Activated T-cell treated with anti-CD3 and anti-CD28 coated beads for 1 hour (primary cell): ENCODE measurements around the gene PRSS38.

Experiments used
- DNase-seq: peaks from one replicate; pipeline ENCODE4 v3.0.0-alpha.2; 2020; ENCODE audit warnings: low read depth

Gene PRSS38

DNA sequence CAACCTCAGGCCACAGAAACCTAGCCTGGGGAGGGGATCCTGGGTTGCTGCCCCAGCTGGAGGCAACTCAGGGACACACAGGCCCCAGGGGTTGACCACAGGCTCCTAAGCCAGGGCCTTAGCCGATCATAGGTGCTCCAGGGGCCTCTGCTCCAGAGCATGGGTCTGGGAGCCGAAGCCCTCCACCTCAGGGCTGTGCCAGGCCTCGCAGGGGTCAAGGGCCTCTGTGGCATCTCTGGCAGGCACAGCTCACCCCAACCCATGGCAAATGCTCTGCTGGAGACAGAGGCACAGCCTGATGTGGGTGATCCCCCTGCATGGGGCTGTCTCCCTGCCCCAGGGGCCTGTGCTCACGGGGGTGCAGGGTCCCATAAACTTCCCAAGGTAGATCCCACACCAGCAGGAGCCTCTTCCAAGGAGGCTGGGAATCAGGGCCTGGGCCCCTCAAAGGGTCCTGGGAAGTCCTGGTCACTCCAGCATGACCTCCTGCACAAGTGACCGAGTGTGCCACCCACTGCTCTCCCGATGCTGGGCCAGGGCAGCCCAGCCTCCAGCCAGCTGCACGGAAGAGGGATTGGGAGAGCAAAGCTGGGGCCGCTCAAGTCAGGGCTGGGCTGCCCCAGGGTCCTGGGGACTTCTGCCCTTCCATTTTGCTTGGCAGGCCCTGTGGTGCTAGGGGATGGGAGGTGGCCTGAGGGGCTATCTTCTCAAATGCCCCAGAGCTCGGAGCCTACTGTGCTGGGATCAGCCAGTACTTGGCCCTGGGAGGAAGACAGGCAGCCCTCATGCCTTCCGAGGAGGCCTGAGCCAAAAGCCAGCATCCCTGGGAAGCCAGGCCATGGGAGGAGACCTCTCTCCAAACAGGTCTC is 22.2 kb upstream of the PRSS38 start:
- no peak for DNase-seq

DNA sequence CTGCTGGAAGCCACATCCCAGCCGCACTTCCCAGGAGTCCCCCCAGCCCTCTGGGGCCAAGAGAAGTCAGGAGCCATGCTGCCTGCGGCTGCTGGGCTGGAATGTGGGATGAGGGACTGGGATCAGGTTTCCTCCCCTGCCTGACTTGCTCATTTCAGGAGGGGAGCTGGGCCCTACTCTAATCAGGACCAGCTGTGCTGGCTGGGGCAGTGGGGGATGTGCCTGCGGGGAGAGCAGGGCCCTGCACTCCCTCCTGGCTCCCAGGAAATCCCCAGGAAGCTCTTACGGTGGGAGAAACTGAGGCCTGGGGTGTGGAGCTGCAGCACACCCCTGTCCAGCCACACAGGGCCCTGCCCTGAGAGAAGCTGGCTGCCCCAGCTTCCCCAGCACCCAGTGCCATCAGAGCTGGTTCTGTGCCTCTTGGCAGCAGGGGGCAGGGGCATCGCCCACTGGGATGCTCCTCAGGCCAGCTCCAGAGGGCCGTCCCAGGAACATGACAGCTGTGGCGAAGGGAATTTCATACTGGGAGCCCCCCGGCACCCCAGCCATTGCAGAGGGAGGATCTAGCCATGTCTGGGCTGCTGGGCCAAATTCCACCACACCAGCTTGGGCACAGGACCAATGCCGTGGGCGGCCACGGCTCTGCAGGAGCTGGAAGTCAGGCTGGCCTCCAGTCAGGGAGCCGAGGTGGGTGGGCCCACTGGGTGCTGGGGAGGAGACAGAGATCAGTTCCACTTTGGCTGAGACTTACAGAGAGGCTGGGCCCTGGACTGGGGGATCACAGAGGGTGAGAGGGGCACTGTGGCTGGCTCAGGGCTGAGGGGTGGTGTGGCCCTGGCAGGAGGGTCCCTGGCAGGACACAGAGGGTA is 21.3 kb upstream of the PRSS38 start:
- no peak for DNase-seq

DNA sequence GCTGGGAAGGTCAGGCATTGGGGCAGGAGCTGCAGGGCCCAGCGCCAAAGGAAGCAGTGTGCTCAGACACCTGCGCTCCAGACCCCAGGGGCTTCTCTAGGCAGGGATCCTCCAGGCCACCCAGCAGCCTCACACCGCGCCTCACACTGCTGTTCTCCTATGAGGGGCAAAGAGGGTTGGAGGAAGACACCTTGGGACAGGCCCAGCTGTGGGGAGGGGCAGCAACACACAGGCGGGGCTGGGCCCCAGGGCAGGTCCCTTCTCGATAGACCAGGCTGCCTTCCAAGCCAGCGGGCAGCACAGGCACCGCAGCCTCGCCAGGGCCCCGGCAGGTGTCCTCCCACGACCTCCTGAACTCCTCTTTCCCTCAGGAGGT is 20.7 kb upstream of the PRSS38 start:
- DNase-seq = no peak

DNA sequence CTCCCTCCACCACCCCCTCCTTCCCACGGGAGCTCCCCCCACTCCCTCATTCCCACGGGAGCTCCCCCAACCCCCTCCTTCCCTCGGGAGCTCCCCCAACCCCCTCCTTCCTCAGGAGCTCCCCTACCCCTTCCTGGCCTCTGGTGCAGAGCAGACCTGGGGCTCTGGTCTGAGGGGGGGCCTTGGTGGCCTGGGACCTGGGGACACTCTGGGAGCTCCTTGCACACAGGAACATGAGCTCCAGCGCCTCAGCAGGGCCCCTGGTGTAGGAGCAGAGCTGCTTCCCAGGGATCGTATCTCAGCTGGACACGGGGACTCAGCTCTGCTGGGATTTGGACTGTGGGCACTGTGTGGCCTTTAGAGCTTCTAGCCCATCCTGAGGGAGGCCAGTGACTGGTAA is 19.7 kb upstream of the PRSS38 start:
- no peak for DNase-seq

DNA sequence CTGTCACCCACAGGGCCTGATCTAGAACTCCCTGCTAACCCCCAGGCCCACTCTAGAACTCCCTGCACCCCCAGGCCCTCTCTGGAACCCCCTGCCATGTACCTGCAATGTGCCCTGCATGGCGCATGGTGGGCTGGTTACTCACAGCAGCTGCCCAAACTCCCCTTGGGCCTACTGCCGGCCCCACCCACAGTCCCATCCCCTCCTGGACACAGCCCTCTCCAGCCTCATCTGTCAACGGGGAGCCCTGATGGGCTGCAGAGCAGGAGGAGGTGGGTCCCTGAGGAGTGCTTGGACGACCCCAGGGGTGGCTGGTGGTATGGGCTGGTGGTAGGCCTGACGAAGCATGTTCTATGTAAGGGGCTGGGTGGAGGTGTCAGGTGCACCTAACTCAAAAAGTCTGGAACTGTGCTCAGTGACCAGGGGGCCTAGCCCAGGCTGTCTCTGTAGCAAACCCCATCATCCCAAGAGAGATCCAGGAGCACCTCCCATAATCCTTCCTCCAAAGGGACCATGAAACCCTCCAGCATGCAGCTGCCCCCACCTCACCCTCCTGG is 19.0 kb upstream of the PRSS38 start:
- no peak for DNase-seq

DNA sequence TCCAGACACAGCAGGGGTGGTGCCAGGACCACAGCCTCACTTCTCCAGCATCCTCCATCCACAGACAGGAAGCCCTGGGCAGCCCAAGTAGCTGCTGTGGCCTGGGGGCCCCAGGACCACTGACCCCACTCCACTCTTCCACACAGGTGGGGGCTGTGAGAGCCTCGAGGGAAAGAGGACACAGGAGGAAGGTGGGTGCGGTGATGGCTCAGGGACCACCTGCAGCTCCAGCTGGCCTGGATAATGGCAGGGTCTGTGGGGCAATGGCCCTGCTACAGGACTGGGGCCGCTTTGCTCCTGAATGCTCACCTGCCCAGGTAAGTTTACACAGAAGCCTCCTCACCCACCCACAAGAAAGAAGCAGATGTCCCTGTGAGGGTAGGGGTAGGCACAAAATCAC is 18.3 kb upstream of the PRSS38 start:
- DNase-seq = no peak

DNA sequence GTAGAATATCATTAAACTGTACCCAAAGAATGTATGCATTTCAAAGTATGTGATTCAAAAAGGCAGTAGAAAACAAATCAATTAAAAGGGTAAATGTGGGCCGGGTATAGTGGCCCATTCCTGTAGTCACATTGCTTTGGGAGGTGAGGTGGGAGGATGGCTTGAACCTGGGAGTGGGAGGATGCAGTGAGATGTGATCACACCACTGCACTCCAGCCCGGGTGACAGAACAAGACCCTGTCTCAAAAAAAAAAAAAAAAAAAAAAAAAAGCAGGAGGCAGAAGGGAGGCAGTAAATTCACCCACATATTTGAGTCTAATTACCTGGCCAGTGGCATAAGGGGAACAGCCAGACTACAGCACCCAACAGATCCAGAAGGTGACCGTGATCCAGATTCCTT is 17.9 kb upstream of the PRSS38 start:
- no peak for DNase-seq

DNA sequence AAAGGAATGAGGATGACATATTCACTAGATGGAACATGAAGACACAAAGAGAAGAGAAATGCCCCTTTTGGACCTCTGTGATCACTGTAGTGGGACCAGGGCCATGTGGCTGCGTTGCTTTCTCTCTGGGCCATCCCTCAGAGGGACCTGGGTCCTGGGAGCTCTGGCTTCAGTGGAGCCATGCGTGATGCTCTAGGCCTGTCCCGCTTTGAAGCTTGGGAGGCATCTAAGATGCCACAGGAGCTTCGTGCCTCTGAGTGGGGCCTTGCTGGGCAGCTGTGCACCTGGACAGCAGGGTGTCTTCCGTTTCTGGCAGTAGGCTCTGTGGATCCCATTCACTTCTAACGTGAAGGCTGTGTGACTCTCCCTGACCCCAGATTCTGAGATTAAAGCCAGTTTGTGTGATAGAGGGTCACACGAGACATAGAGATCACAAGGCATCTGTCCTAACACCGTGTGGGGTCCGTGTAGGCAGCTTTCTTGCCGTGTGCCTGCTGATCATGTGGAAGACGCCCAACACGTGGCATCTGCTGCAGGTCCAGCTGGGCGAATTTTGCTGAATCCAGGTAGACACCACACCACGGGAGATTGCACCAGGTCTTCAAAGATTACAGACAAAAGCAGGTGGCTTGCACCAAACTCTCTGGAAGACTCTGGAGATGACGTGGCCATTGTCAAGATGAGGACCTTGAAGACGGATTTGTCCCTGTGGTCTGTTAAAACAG is 17.2 kb upstream of the PRSS38 start:
- DNase-seq = no peak

DNA sequence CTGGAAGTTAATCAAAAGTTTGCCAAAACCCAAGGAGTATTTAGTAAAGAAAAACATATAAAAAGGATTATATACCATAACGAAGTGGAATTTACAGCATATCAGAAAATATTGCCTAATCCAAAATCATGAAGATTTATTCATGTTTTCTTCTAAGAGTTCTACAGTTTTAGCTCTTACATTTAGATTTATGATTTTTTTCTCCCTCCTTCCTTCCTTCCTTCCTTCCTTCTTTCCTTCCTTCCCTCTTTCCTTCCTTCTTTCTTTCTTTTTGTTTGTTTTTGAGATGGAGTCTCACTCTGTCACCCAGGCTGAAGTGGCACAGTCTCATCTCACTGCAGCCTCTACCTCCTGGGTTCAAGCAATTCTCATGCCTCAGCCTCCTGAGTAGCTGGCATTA is 15.7 kb upstream of the PRSS38 start:
- no peak for DNase-seq

DNA sequence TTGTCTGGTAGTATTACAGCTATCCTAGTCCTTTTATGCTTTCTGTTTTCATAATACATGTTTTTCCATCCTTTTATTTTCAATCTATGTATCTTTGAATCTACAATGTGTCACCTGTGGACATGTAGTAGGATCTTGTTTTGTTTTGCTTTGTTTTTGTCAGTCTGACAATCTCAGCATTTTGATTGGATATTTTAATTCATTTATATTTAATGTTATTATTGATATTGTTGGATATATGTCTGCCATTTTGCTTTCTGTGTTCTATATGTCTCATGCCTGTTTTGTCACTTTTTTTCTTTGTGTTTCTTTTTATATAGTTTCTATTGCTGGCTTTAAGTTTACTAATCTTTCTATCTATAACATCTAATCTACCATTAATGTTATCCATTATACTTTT is 11.5 kb upstream of the PRSS38 start:
- DNase-seq = no peak

DNA sequence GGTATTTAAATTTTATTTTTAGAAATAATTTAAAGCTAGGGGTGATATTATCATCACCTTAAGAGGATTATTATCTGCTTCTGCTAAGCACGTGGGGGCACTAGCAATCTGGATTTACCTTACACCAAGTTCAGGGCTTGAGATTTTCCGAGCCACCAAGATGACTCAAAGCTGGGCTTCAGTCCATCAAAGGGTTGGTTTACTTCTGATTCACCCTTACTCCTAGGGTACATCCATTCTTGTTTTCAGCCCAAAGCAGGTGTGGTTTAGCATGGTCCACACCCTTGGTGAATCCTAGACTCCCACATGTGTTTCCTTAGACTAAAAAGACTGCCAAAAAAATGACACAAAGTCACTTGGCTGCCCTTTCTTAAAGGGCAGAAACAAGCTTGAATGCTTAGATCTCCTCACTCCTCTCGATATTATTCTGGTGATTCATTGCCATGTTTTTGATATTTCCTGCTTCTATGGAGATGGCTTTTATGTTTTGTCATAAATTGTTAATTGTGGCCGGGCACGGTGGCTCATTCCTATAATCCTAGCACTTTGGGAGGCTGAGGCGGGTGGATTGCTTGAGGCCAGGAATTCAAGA is 9.8 kb upstream of the PRSS38 start:
- no peak for DNase-seq

DNA sequence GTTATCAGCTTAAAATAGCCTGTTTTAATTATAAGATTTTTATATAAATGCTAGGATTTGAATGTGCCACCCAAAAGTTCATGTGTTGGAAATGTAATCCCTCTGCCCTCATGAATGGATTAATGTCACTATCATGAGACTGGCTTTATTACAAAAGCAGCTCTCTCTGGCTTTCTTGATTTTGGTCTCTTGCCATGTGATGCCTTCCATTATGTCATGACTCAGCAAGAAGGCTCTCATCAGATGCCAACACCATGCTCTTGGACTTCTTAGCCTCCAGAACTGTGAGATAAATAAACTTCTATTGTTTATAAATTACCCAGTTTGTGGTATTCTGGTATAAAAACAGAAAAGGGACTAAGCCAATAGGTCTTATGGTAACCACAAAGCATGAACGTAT is 6.9 kb upstream of the PRSS38 start:
- DNase-seq = no peak

DNA sequence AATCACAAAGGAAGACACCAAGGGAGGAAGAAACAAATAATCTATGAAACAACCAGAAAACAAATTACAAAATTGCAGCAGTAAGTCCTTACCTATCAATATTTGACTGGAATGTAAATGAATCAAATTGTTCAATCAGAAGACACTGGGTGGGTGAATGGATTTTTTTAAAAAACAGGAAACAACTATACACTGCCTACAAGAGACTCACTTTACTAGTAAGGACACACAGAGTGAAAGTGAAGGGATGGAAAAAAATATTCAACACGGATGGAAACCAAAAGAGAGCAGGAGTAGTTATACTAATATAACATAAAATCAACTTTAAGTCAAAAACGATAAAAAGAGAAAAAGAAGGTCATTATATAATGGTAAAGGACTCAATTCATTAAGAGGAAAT is 6.4 kb upstream of the PRSS38 start:
- no peak for DNase-seq

DNA sequence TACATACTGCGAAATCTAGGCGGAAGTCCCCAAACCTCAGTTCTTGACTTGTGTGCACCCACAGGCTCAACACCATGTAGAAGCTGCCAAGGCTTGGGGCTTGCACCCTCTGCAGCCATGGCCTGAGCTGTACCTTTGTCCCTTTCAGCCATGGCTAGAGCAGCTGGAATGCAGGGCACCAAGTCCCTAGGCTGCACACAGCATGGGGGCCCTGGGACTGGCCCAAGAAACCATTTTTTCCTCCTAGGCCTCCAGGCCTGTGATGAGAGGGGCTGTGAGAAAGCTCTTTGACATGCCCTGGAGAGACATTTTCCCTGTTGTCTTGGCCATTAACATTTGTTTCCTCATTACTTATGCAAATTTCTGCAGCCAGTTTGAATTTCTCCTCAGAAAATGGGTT is 1.5 kb upstream of the PRSS38 start:
- DNase-seq = no peak

DNA sequence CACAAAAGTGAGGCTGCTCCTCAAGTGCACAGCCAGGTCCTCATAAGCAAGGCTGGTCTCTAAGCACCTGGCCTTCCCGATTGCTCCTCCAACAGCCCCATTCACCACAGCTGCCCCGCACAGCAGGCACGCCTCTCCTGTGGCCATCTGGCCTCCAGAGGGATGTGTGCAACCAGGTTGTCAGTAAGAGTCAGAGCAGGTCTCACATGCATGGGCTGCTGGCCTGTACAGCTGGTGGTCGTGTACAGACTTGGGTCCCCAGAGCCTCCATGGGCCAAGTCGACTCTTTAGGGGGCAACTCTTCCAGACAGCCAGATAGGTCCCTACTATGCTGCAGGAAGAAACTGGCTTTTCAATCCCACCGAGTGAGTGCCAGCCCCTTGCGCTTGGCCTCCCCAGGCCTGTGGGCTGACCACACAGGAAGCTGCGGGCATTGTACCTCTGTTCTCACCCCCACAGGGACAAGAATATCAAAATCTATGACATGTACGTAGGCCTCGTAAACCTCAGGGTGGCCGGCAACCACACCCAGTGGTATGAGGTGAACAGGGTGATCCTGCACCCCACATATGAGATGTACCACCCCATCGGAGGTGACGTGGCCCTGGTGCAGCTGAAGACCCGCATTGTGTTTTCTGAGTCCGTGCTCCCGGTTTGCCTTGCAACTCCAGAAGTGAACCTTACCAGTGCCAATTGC is 1.4 kb downstream of the PRSS38 start:
- no peak for DNase-seq

DNA sequence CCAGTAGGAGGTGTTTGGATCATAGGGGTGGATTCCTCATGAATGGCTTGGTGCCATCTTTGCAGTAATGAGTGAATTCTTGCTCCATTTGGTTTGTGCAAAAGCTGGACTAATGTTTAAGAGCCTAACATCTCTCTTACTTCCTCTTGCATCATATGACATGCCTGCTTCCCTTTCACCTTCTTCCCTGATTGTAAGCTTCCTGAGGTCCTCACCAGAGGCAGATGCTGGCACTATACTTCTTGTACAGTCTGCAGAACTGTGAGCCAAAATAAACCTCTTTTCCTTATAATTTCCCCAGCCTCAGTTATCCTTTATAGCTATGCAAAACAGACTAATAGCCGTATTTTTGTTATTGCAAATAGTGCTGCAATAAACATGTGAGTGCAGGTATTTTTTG is 8.1 kb downstream of the PRSS38 start:
- DNase-seq = no peak

DNA sequence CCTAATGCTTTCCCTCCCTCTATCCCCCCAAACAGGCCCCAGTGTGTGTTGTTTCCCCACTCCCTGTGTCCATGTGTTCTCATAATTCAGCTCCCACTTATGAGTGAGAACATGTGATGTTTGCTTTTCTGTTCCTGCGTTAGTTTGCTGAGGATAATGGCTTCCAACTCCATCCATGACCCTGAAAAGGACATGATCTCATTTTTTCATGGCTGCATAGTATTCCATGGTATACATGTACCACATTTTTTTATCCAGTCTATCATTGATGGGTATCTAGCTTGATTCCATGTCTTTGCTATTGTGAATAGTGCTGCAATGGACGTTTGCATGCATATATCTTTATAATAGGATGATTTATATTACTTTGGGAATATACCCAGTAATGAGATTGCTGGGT is 8.7 kb downstream of the PRSS38 start:
- DNase-seq = no peak

DNA sequence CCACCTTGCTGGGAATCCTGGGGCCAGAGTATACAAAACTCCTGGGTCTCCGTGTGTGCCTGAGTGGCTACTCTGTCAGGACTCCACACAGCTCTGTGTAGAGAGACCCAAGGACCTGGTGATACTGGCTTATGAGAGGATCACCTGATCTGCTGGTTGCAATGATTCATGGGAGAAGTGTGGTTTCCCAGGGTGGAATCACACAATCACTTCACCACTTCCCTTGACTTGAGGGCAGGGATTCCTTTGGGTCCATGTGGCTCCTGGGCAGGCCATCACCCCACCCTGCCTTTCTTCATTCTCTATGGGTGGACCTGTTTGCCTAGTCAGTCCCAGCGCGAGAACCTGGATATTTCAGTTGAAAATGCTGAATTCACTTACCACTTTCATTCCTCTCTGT is 13.3 kb downstream of the PRSS38 start:
- no peak for DNase-seq

DNA sequence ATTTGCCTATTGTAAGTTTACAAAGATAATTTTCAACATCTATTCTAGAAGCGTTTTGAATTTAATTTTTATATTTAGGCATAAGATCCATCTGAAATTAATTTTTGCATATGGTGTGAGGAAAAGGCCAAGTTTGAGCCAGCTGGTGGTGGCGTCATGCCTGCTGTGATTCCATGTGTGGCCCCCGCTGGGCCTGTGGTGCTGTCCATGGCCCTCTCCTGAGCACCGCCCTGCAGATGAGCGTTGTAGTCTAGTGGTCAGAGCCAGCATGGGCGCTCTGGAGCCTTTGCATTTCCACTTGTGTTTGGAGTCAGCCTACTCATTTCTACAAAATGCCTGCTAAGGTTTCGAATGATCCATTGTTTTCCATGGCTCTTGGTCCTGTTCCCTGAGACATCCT is 22.7 kb downstream of the PRSS38 start:
- no peak for DNase-seq

DNA sequence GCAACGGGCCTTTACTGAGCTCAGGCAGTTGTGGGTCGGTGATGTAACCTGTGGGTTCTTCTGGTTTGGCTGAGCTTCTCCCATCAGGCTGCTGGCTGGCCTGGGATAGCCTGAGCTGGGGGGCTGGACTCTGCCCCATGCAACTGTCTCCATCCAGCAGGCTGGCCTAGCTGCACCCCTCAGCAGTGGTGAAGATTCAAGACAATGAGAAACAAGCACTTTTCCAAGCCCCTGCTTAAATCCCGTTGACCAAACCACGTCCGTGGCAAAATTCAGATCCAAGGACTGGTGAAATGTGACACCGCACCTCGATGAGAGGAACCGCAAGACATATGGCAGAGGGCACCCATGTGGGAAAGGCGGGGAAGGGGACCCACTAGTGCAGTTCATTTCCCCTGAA is 25.6 kb downstream of the PRSS38 start:
- DNase-seq = no peak
